Mesenchymal stem cell (in vitro differentiated cells and primary cell): ENCODE results near the gene DPP6.

Source experiments
- DNase-seq: peaks from one replicate; pipeline ENCODE4 v3.0.0-alpha.2; 2013
- H2AFZ ChIP-seq: one replicate; pipeline ENCODE4 v1.6.1; 2013; ENCODE audit warnings: low read depth, mild to moderate bottlenecking, control low read depth, inconsistent platforms, low read length, moderate library complexity
- H2AK5ac ChIP-seq: 2 replicates; pipeline ENCODE4 v1.6.1; 2013; ENCODE audit warnings: low read length, moderate library complexity, mild to moderate bottlenecking, inconsistent platforms; ENCODE audit not compliant: severe bottlenecking
- H2BK120ac ChIP-seq: one replicate; pipeline ENCODE4 v1.6.1; 2013; ENCODE audit warnings: low read depth, mild to moderate bottlenecking, inconsistent platforms, low read length, moderate library complexity
- H2BK12ac ChIP-seq, 2 experiments: one replicate each; pipeline ENCODE4 v1.6.1; 2013; ENCODE audit warnings: inconsistent platforms in 2 of 2, low read length in 2 of 2, mild to moderate bottlenecking in 2 of 2, moderate library complexity in 2 of 2, control low read depth in 1 of 2
- H2BK15ac ChIP-seq: one replicate; pipeline ENCODE4 v1.6.1; 2013; ENCODE audit warnings: mild to moderate bottlenecking, low read depth, inconsistent platforms; ENCODE audit not compliant: poor library complexity, severe bottlenecking
- H2BK5ac ChIP-seq: 2 replicates; pipeline ENCODE4 v1.6.1; 2013; ENCODE audit warnings: low read depth, mild to moderate bottlenecking, low read length, control low read depth, inconsistent platforms; ENCODE audit not compliant: poor library complexity, severe bottlenecking
- H3K14ac ChIP-seq, 2 experiments: one replicate each; pipeline ENCODE4 v1.6.1; 2013; ENCODE audit warnings: inconsistent platforms in 2 of 2, low read length in 2 of 2, control low read depth in 1 of 2, mild to moderate bottlenecking in 1 of 2, moderate library complexity in 1 of 2
- H3K18ac ChIP-seq, 2 experiments: one replicate each; pipeline ENCODE4 v1.6.1; 2013; ENCODE audit warnings: inconsistent platforms in 2 of 2, low read length in 2 of 2, control low read depth in 1 of 2, low read depth in 1 of 2, mild to moderate bottlenecking in 1 of 2
- H3K23ac ChIP-seq, 2 experiments: one replicate each; pipeline ENCODE4 v1.6.1; 2013; ENCODE audit warnings: inconsistent platforms in 2 of 2, low read length in 2 of 2, mild to moderate bottlenecking in 2 of 2, moderate library complexity in 2 of 2, control low read depth in 1 of 2
- H3K27ac ChIP-seq: 2 replicates; pipeline ENCODE4 v1.5.1; 2013; ENCODE audit warnings: mild to moderate bottlenecking, moderate library complexity, low read length, control low read depth, inconsistent platforms; ENCODE audit not compliant: poor library complexity, severe bottlenecking
- H3K27me3 ChIP-seq, 2 experiments: 2 replicates each; pipeline versions ENCODE4 v1.6.1 to v1.7.0; 2013; ENCODE audit warnings: low read length in 2 of 2, mild to moderate bottlenecking in 2 of 2, moderate library complexity in 2 of 2, control low read depth in 1 of 2, inconsistent platforms in 1 of 2; ENCODE audit not compliant: control insufficient read depth in 1 of 2, insufficient read depth in 1 of 2
- H3K36me3 ChIP-seq, 2 experiments: 2 replicates each; pipeline versions ENCODE4 v1.6.1 to v1.7.0; 2013; ENCODE audit warnings: low read length in 2 of 2, control low read depth in 1 of 2, inconsistent platforms in 1 of 2, low read depth in 1 of 2, mild to moderate bottlenecking in 1 of 2; ENCODE audit not compliant: insufficient read depth in 2 of 2, control insufficient read depth in 1 of 2
- H3K4ac ChIP-seq, 2 experiments: one replicate each; pipeline ENCODE4 v1.6.1; 2013; ENCODE audit warnings: inconsistent platforms in 2 of 2, low read length in 2 of 2, mild to moderate bottlenecking in 2 of 2, moderate library complexity in 2 of 2, control low read depth in 1 of 2, low read depth in 1 of 2
- H3K4me1 ChIP-seq: 2 replicates; pipeline ENCODE4 v1.6.1; 2013; ENCODE audit warnings: low read depth, low read length, control low read depth; ENCODE audit not compliant: control insufficient read depth, insufficient read depth
- H3K4me2 ChIP-seq: 2 replicates; pipeline ENCODE4 v1.6.1; 2013; ENCODE audit warnings: low read length, mild to moderate bottlenecking, inconsistent platforms; ENCODE audit not compliant: poor library complexity, severe bottlenecking
- H3K4me3 ChIP-seq, 2 experiments: 2 replicates each; pipeline versions ENCODE4 v1.5.1 to v1.7.0; 2013; ENCODE audit warnings: low read length in 2 of 2, mild to moderate bottlenecking in 2 of 2, control low read depth in 1 of 2, low read depth in 1 of 2; ENCODE audit not compliant: insufficient read depth in 1 of 2
- H3K79me1 ChIP-seq: replicated peaks from 2 replicates; pipeline ENCODE4 v1.6.1; 2013; ENCODE audit warnings: mild to moderate bottlenecking, control low read depth, low read length, inconsistent platforms; ENCODE audit not compliant: poor library complexity, severe bottlenecking
- H3K9ac ChIP-seq: 2 replicates; pipeline ENCODE4 v1.7.0; 2013; ENCODE audit warnings: mild to moderate bottlenecking, low read length, moderate library complexity
- H3K9me3 ChIP-seq: 2 replicates; pipeline ENCODE4 v1.7.0; 2013; ENCODE audit warnings: mild to moderate bottlenecking, low read length; ENCODE audit not compliant: control insufficient read depth
- H4K8ac ChIP-seq: one replicate; pipeline ENCODE4 v1.6.1; 2013; ENCODE audit warnings: inconsistent platforms, mild to moderate bottlenecking, low read length, moderate library complexity
- H4K91ac ChIP-seq: one replicate; pipeline ENCODE4 v1.6.1; 2013; ENCODE audit warnings: mild to moderate bottlenecking, low read length, inconsistent platforms
- WGBS: methylation state at CpG from one replicate; pipeline ENCODE4 v1.1.7; 2013; ENCODE audit warnings: mixed read lengths; 5-methylcytosine and 5-hydroxymethylcytosine counted together

DPP6 gene

DNA sequence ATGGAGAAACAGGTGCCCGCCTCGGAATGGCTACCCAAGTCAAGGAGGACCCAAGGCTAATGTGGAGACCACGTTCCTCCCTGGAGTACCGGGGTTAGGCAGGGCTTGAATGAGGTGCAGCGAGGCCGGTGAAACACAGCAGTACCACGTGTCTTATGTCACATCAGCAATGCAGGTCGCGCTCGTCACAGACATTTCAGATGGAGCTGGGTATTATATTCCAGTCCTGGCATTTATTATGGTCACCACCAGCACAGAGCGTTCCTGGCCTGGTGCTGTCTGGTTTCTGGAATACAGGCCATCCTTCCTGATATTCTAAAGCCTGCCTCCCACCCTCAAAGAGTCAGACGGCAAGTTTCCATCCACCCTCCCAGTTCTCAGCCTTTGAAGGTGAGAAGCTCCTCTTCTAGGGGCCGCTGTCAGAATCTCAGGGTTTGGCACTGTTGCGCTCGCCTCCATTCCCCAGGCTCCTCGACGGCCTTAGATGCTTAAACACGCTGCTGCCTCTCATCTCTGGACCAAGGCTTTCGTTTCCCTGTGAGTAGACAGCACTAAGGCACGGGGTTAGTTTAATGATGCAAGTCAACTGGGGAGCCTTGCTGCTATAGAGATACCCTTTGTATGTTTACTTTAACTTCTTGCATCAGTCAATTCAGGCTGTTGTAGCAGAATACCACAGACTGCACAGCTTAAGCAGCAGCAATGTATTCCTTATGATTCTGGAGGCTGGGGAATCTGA, 377.6 kb downstream of the DPP6 start:
- Histone ChIP-seq H3K9ac (no peak overlapping the region), H3K9me3 (peaks cover 19% of the 10 kb centered on the region), H4K8ac (no peak overlapping the region), H3K27me3 (no peaks in the 10 kb centered on the region), H2AFZ (no peak overlapping the region), H3K4me1 (no peaks in the 10 kb centered on the region), H3K79me1 (no peaks in the 10 kb centered on the region), H2BK12ac (no peak overlapping the region), H2BK15ac (no peak overlapping the region), H2BK120ac (no peak overlapping the region), H2BK5ac (no peak overlapping the region), H3K14ac (no peak overlapping the region), H3K23ac (no peak overlapping the region), H4K91ac (no peak overlapping the region), H2AK5ac (no peak overlapping the region), H3K18ac (no peak overlapping the region), H3K36me3 (no peaks in the 10 kb centered on the region), H3K4ac (no peak overlapping the region), H3K27ac (no peak overlapping the region), H3K4me3 (no peak overlapping the region), H3K4me2 (no peak overlapping the region)
- no peak for DNase-seq
- 82% methylated on average over 20 of the region's 20 CpGs for WGBS

DNA sequence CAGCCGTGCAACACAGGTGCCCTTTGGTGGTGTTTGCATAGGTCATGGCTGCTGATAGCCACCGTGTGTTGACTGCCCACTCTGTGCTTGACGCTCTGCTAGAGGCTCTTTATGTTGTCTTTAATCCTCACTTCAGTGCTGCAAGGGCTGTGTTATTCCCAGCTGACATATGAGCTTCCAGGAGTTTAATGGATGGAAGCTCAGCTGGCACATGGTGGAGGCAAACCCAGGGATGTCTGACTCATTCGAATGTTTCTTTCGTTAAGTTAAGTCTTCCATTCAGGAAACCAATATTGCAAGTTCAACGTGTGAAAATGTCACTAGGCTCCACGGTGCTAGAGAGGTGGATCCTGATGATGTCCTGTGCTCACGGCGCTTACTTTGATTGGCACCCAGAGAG, 378.4 kb downstream of the DPP6 start:
- Histone ChIP-seq H3K4me2 (no peak overlapping the region), H3K27ac (no peak overlapping the region), H2BK5ac (no peak overlapping the region), H3K27me3 (no peaks in the 10 kb centered on the region), H3K36me3 (no peaks in the 10 kb centered on the region), H2BK12ac (no peak overlapping the region), H3K9ac (no peak overlapping the region), H3K4ac (no peak overlapping the region), H3K18ac (no peak overlapping the region), H2AFZ (no peak overlapping the region), H2BK120ac (no peak overlapping the region), H3K14ac (no peak overlapping the region), H3K9me3 (peaks cover 19% of the 10 kb centered on the region), H3K4me1 (no peaks in the 10 kb centered on the region), H3K23ac (no peak overlapping the region), H2BK15ac (no peak overlapping the region), H2AK5ac (no peak overlapping the region), H4K91ac (no peak overlapping the region), H3K79me1 (no peaks in the 10 kb centered on the region), H3K4me3 (no peak overlapping the region), H4K8ac (no peak overlapping the region)
- no peak for DNase-seq
- 80% methylated on average over 9 of the region's 9 CpGs for WGBS

DNA sequence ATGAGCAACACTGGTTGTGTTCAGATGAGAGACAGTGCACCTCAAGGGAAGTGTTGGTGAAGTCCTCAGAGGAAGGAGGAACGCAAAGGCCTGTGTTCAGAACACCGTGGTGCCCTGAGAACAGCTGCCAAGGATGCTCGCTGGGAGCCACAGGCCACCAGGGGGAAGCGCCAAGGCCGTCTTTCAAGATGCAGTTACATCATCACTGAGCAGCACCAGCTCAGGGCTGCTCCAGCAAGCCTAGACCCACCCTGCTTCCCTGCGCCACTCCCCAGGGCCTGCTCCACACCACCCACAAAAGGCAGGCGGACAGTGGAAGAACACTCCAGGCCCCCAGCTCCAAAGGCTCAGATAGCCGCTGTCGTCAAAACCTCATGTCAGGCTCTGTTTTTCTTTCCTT, 378.8 kb downstream of the DPP6 start:
- Histone ChIP-seq H2BK12ac (no peak overlapping the region), H3K27me3 (no peaks in the 10 kb centered on the region), H3K79me1 (no peaks in the 10 kb centered on the region), H3K4me1 (no peaks in the 10 kb centered on the region), H4K91ac (no peak overlapping the region), H3K27ac (no peak overlapping the region), H4K8ac (no peak overlapping the region), H3K23ac (no peak overlapping the region), H3K18ac (no peak overlapping the region), H3K4ac (no peak overlapping the region), H2BK5ac (no peak overlapping the region), H2BK15ac (no peak overlapping the region), H3K4me2 (no peak overlapping the region), H3K9me3 (peaks cover 19% of the 10 kb centered on the region), H3K4me3 (no peak overlapping the region), H2AK5ac (no peak overlapping the region), H2BK120ac (no peak overlapping the region), H3K36me3 (no peaks in the 10 kb centered on the region), H3K9ac (no peak overlapping the region), H2AFZ (no peak overlapping the region), H3K14ac (no peak overlapping the region)
- no peak for DNase-seq
- 84% methylated on average over 9 of the region's 9 CpGs for WGBS

- no peak for DNase-seq
- no peak overlapping the region for H2BK5ac ChIP-seq
- no peak overlapping the region for H3K27ac ChIP-seq
- no peak overlapping the region for H3K18ac ChIP-seq
- no peak overlapping the region for H2BK120ac ChIP-seq
- H3K4me2 ChIP-seq, result no peak overlapping the region
- no peak overlapping the region for H3K4ac ChIP-seq
- H2BK12ac ChIP-seq, result no peak overlapping the region
- H3K9me3 ChIP-seq, result peaks cover 13% of the 10 kb centered on the region
- no peaks in the 10 kb centered on the region for H3K79me1 ChIP-seq
- H3K9ac ChIP-seq, result no peak overlapping the region
- H4K8ac ChIP-seq, result no peak overlapping the region
- H4K91ac ChIP-seq, result no peak overlapping the region
- no peak overlapping the region for H2BK15ac ChIP-seq
- 62% methylated on average over 8 of the region's 11 CpGs for WGBS
- H3K23ac ChIP-seq, result no peak overlapping the region
- no peaks in the 10 kb centered on the region for H3K4me1 ChIP-seq
- no peak overlapping the region for H3K14ac ChIP-seq
- no peak overlapping the region for H2AFZ ChIP-seq
- no peak overlapping the region for H3K4me3 ChIP-seq
- no peak overlapping the region for H2AK5ac ChIP-seq
- no peaks in the 10 kb centered on the region for H3K27me3 ChIP-seq
- no peaks in the 10 kb centered on the region for H3K36me3 ChIP-seq
Measured at GRCh38 chr7:154433632-154434598, 381.7 kb downstream of the DPP6 start.
